CD4-positive, alpha-beta T cell treated with Interleukin-10 for 1 hour (primary cell): Measurements from ENCODE around the gene GDPD3.

ENCODE experiments used
- DNase-seq: peaks from one replicate; pipeline ENCODE4 v3.0.0-alpha.2; 2020

GDPD3 gene

GRCh38 chr16:30094541-30095165, 18.7 kb downstream of the GDPD3 start:
- DNase-seq, result no peak

- peak; percentile 81 for DNase-seq
Measured at GRCh38 chr16:30092373-30093010, 20.8 kb downstream of the GDPD3 start.

GRCh38 chr16:30091474-30092372, 21.6 kb downstream of the GDPD3 start, which contains the start of gene TBX6:
TBX6 (minus strand) TSS chr16:30091924; CDS start chr16:30091193, 731 bp downstream.
- DNase-seq, result peak; percentile 94

GRCh38 chr16:30090610-30091331, 22.6 kb downstream of the GDPD3 start:
- DNase-seq, result no peak

- DNase-seq, result no peak
Measured at GRCh38 chr16:30088832-30089624, 24.3 kb downstream of the GDPD3 start.

- no peak for DNase-seq
Measured at GRCh38 chr16:30088237-30088831, 25.0 kb downstream of the GDPD3 start.

GRCh38 chr16:30087181-30087898, 26.0 kb downstream of the GDPD3 start:
- DNase-seq, result no peak

- no peak for DNase-seq
Measured at GRCh38 chr16:30086291-30087140, 26.8 kb downstream of the GDPD3 start.

- no peak for DNase-seq
Measured at GRCh38 chr16:30085820-30086219, 27.5 kb downstream of the GDPD3 start.

- DNase-seq, result no peak
Measured at GRCh38 chr16:30085247-30085646, 28.1 kb downstream of the GDPD3 start.

GRCh38 chr16:30084816-30085159, 28.5 kb downstream of the GDPD3 start:
- DNase-seq, result no peak

- no peak for DNase-seq
Measured at GRCh38 chr16:30084096-30084815, 29.1 kb downstream of the GDPD3 start.

- no peak for DNase-seq
Measured at GRCh38 chr16:30083216-30084055, 29.9 kb downstream of the GDPD3 start.

GRCh38 chr16:30082545-30083090, 30.7 kb downstream of the GDPD3 start:
- DNase-seq, result no peak

- DNase-seq, result no peak
Measured at GRCh38 chr16:30079480-30079879, 33.9 kb downstream of the GDPD3 start.

- DNase-seq, result no peak
Measured at GRCh38 chr16:30078744-30079143, 34.6 kb downstream of the GDPD3 start.

- DNase-seq, result no peak
Measured at GRCh38 chr16:30077656-30078055, 35.7 kb downstream of the GDPD3 start.

- DNase-seq, result no peak
Measured at GRCh38 chr16:30076276-30076791, 37.0 kb downstream of the GDPD3 start.
